Osteocyte (in vitro differentiated cells): ENCODE data around the gene FAM200C. TPM values are rescaled to one million over a fixed set of nuclear protein-coding genes. Genes with fewer than 3 reads are reported as not detected.

Experiments
- DNase-seq: peaks from one replicate; pipeline ENCODE4 v3.0.0; 2021; ENCODE audit warnings: mixed read lengths; ENCODE audit not compliant: unreplicated experiment; ENCODE audit errors: extremely low spot score
- H3K27ac Mint-ChIP-seq: one replicate; pipeline ENCODE4 v1.8.0; 2021; ENCODE audit warnings: mild to moderate bottlenecking, mixed read lengths; ENCODE audit not compliant: unreplicated experiment
- H3K27me3 Mint-ChIP-seq: one replicate; pipeline ENCODE4 v1.8.0; 2021; ENCODE audit warnings: mixed read lengths; ENCODE audit not compliant: unreplicated experiment
- H3K36me3 Mint-ChIP-seq: one replicate; pipeline ENCODE4 v1.8.0; 2021; ENCODE audit warnings: mixed read lengths; ENCODE audit not compliant: unreplicated experiment
- H3K4me1 Mint-ChIP-seq: one replicate; pipeline ENCODE4 v1.8.0; 2021; ENCODE audit warnings: mixed read lengths; ENCODE audit not compliant: unreplicated experiment
- H3K4me3 Mint-ChIP-seq: one replicate; pipeline ENCODE4 v1.8.0; 2021; ENCODE audit warnings: mild to moderate bottlenecking, moderate library complexity, mixed read lengths; ENCODE audit not compliant: unreplicated experiment
- H3K9me3 Mint-ChIP-seq: one replicate; pipeline ENCODE4 v1.8.0; 2021; ENCODE audit warnings: mixed read lengths; ENCODE audit not compliant: unreplicated experiment
- CTCF ChIP-seq: fragments of 200-600 bp; sonication (generic); IDR thresholded peaks from 2 replicates; pipeline ENCODE4 v1.5.0; 2021; ENCODE audit warnings: antibody characterized with exemption, mild to moderate bottlenecking, moderate library complexity
- total RNA-seq: library from RNA; stranded (reverse); gene quantifications from 2 replicates; pipeline ENCODE4 v1.2.1, GENCODE V29; 2021

FAM200C gene
- total RNA-seq, 1 donor from 2014 or later: 4.3 TPM

GRCh38 chr5:160376416-160376815 is 23.4 kb downstream of the FAM200C start:
- H3K36me3 Mint-ChIP-seq: peaks cover 2% of the 10 kb centered on the region
- no peak for TF ChIP-seq CTCF
- no peaks in the 10 kb centered on the region for H3K4me1 Mint-ChIP-seq
- no peaks in the 10 kb centered on the region for H3K9me3 Mint-ChIP-seq
- no peak overlapping the region for H3K4me3 Mint-ChIP-seq
- no peak overlapping the region for H3K27ac Mint-ChIP-seq
- DNase-seq: no peak
- H3K27me3 Mint-ChIP-seq: peaks cover 44% of the 10 kb centered on the region

DNA sequence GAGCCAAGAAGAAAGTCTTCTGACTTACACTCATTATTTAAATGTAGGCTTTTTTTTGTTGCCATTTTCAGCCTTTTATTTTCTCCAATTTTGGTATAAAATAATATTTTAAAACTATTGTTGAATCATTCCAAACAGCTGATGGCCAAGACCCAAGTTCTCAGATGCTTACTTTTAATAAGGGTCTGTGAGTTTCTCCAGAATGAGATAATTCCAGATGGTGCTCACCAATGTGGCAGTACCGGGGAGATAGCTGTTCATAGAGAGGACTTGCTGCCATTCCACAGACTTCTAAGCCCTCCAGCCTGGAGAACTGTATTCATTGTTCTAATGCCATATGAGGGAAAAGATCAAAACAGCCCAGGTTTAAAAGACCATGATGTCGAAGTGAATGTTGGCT is 24.2 kb downstream of the FAM200C start:
- DNase-seq: no peak
- H3K9me3 Mint-ChIP-seq: no peaks in the 10 kb centered on the region
- no peak overlapping the region for H3K27ac Mint-ChIP-seq
- H3K27me3 Mint-ChIP-seq: peaks cover 51% of the 10 kb centered on the region
- no peaks in the 10 kb centered on the region for H3K4me1 Mint-ChIP-seq
- H3K4me3 Mint-ChIP-seq: no peak overlapping the region
- no peak for TF ChIP-seq CTCF
- H3K36me3 Mint-ChIP-seq: peaks cover 2% of the 10 kb centered on the region

- TF ChIP-seq CTCF: no peak
- H3K4me3 Mint-ChIP-seq: no peak overlapping the region
- H3K9me3 Mint-ChIP-seq: no peaks in the 10 kb centered on the region
- peaks cover 54% of the 10 kb centered on the region for H3K27me3 Mint-ChIP-seq
- H3K4me1 Mint-ChIP-seq: peaks cover 2% of the 10 kb centered on the region
- H3K27ac Mint-ChIP-seq: no peak overlapping the region
- DNase-seq: no peak
- peaks cover 2% of the 10 kb centered on the region for H3K36me3 Mint-ChIP-seq
Observed at GRCh38 chr5:160375166-160375565, 24.7 kb downstream of the FAM200C start.

DNA sequence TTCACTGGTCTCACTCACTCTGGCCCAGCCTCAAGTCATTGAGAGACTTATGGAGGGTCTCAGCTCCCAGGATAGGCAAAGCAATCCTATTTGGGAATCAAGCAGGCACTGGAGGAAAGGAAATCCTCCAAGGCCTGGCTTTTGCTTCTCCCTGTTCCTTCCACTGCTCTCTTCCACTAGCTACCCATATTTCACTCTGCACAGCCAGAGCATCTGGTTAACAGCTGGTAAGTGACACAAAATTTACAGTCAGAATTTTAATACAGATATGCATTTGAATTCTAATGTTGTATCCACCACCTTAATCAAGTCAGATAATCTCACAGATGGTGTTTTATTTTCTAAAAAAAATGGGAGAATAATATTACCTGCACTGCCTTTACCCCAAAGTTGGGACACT is 28.6 kb downstream of the FAM200C start:
- no peak for DNase-seq
- Mint-ChIP-seq H3K4me1 (peaks cover 3% of the 10 kb centered on the region), H3K36me3 (no peaks in the 10 kb centered on the region), H3K27me3 (peaks cover 65% of the 10 kb centered on the region), H3K27ac (no peak overlapping the region), H3K9me3 (peaks cover 11% of the 10 kb centered on the region), H3K4me3 (peak overlapping the region; percentile 68)
- no peak for TF ChIP-seq CTCF

DNA sequence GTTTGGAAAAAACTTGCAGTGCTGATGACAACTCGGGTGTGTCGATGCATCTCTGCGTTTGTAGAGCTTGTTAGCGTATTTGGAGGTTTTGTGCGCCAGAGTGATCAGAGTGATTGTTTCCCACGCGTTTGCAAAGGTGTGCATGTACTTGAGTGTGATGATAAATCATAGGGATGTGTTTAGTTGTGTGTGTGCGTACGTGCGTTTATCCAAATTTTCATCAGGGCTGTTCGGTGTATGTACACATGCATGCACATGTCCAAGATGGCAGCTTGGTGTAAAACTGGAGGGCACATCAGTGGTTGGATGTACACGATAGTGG is 29.2 kb downstream of the FAM200C start:
- H3K27me3 Mint-ChIP-seq: peaks cover 60% of the 10 kb centered on the region
- no peak overlapping the region for H3K27ac Mint-ChIP-seq
- H3K36me3 Mint-ChIP-seq: no peaks in the 10 kb centered on the region
- peak overlapping the region; percentile 68 for H3K4me3 Mint-ChIP-seq
- peaks cover 11% of the 10 kb centered on the region for H3K9me3 Mint-ChIP-seq
- H3K4me1 Mint-ChIP-seq: peaks cover 3% of the 10 kb centered on the region
- DNase-seq: no peak
- no peak for TF ChIP-seq CTCF
